MV-4-11 (cell line): ENCODE results near the gene ENPP7.

Source experiments
- DNase-seq: peaks from one replicate; lab custom pipeline; 2025; lab: John Stamatoyannopoulos, UW

Gene ENPP7

DNA sequence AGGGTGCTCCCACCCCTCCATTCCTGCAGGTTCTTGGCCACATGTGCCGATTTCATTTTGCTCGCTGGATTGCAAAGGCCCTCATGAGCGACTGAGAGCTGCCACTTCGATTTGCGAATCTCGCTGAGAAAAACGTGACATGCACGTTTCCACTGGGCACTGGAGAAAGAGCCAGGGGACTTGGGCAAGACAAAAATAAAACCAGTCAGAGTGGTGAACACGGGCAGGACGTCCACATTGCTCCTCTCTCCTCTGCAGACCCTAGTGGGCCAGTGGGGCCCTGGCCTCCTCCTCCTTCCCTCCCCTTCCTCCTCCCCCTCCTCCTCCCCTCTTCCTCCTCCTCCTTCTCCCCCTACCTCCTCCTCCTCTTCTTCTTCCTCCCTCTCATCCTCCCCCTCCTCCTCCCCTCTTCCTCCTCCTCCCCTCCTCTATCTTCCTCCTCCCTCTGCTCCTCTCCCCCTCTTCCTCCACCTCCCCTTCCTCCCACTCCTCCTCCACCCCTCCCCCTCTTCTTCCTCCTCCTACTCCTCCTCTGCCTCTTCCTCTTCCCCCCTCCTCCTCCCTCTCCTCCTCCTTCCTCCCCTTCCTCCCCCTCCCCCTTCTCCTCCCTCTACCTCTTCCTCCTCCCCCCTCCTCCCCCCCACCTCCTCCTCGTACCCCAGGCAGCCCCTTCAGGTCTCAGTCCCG lies 28.1 kb upstream of the ENPP7 start:
- DNase-seq: no peak

GRCh38 chr17:79704691-79705090 lies 26.1 kb upstream of the ENPP7 start:
- no peak for DNase-seq

- DNase-seq: no peak
Measured at GRCh38 chr17:79705674-79706073, 25.1 kb upstream of the ENPP7 start.

DNA sequence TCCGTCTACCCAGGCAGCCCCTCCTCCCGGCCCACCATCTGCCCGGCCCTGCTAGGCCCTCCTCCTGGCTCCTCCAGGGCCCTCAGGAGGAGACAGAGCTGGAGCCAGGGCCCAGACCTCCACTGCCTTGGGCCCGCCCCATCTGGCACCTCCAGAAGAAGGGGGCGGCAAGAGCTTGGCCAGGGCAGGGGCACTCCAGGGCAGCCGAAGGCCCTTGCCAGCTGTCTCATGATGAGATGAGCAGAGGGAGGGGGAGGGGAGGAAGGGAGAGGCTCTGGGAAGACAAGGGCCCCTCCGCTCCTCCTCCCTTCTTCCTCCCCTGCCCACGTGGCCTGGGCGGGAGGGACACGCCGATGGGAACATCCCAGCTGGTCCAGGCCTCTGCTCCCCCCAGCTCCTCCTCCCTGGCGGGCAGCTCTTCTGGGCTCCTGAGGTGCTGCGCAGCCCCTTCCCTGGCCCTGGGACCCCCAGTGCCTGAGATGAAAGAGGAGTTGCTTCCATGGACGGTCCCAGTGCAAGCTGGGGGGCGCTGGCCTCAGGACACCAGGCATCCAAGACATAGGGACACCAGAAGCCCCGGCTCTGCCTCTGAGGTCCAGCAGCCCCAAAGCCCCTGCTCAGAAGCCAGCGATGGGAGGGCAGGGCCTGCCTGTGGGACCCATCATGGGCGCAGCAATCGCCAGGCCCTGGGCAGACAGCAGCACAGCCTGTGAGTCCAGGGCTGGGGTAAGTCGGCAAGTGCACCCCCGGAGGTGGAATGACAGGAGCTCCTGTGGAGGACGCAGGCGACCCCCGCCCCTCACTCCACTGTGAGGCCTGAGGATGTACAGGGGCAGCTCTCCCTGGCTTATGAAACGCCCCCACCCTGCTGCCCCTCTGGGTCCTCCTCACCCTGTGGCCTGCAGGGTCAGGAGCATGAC lies 23.6 kb upstream of the ENPP7 start:
- no peak for DNase-seq

DNA sequence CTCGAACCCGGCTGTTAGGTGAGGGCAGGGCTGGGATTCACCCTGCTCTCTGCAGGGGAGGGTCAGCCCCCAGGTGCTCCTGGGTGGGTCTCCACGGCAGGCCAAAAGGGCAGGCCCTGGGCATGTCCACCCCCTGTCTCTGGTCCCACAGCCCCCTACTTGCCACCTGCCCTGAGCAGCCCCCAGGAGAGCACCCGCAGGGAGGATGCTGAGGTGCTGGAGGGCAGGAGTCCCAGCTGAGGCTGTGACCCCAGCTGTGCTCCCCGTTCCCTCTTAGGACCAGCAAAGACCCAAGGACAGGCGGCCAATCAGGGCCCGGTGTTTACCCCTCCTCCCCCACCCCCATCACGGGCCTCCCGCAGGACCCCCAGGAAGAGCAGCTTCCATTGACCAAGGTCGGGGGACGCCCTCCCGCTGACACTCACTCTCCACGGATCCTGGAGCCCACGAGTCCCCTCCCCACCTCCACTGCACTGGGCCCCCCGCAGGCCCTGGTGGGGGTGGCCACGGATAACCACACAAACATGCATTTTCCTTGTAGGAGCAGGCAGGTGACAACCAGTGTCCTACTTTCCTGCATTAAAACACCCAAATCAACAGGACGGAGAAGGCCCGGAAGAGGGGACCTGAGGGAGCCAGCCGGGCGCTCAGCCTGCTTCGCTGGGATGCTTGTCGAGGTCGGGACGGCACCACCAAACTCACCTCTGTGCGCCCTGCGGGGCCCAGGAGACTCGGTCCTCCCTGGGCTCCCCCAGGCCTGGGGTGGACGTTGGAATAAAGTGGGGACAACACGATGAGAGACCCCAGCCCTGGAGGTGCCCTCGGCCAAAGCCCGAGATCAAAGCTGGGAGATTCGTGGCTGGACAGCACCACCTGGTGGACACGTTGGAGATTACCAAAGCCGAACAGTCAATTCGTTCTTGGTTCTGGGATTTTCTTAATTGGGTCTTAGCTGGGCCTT lies 22.5 kb upstream of the ENPP7 start:
- no peak for DNase-seq

- no peak for DNase-seq
Measured at GRCh38 chr17:79711715-79712305, 18.9 kb upstream of the ENPP7 start.

DNA sequence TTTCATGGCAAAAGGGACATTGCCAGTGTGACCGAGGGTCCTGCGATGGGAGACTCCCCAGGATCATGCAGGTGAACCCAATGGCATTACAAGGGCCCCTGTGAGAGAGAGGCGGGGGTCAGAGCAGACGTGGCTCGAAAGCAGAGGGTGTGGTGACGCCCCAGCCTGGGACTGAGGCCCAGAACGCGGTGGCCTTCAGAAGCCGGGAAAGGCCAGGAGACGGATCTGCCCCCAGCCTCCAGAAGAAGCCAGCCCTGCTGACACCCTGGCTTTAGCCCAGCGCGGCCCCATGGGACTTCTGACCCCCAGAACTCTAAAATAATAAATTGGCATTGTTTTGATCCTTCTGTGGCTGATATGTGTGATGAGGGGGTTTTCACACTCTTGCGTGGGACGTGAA lies 17.4 kb upstream of the ENPP7 start:
- no peak for DNase-seq

DNA sequence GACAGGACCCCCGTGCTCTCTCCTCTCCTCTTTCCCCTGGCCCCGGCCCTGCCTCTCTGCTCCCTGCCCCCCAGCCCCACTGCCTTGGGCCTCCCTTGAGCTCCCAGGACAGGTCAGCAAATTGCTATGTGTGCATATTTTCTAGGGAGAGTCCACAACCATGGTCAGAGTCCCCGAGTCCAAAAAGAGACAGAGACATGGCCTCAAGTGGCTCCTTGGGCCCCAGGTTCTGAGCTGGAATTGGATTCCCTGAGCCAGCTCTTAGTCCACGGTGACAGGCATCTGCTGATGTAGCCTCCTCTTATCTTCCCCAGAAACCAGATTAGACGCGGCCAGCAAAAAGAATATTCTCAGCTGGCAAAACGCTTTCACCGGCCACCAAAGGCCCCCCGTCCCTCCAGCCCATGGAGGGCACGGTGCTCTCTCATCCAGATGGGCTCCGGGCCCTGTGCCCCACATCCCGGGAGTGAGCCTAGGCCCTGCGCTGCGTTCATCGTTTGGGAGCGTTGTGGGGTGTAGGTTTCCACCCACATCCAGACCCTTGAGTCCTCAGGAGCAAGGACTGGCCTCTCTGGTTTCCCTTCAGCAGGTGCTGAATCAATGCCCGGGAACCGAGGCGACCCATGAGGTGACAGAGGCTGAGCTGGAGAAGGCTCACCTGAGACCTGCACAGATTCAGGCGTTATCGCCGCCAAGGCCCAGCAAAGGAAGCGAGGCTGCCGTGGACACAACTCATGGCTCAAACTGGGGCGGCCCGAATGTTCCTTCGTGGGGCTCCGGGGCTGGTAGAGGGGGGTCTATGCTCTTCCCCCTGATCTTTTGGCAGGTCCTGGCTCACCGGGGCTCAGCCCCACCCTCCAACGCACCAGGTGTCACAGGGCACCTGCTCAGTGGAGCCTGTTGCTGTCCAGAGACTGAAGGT lies 16.3 kb upstream of the ENPP7 start:
- no peak for DNase-seq

GRCh38 chr17:79715098-79715942 lies 15.4 kb upstream of the ENPP7 start:
- DNase-seq: no peak

GRCh38 chr17:79715943-79716797 lies 14.6 kb upstream of the ENPP7 start:
- no peak for DNase-seq

GRCh38 chr17:79720705-79721292 lies 9.9 kb upstream of the ENPP7 start:
- DNase-seq: no peak

GRCh38 chr17:79721993-79722671 lies 8.6 kb upstream of the ENPP7 start:
- no peak for DNase-seq

GRCh38 chr17:79722787-79723186 lies 8.0 kb upstream of the ENPP7 start:
- no peak for DNase-seq

GRCh38 chr17:79728169-79728907 lies 2.4 kb upstream of the ENPP7 start:
- peak; percentile 87 for DNase-seq

- no peak for DNase-seq
Measured at GRCh38 chr17:79728908-79729471, 1.8 kb upstream of the ENPP7 start.

- no peak for DNase-seq
Measured at GRCh38 chr17:79729761-79730160, 982 bp upstream of the ENPP7 start.

GRCh38 chr17:79730437-79730768 lies 340 bp upstream of the ENPP7 start:
- DNase-seq: no peak
